PC-3 (cell line): Measurements from ENCODE around the gene NIPAL4. TPM values are rescaled to one million over a fixed set of nuclear protein-coding genes. Genes with fewer than 3 reads are reported as not detected.
A peak's percentile ranks its signal among the peaks of the same experiment; 100 is the strongest.

Experiments
- ATAC-seq: fragments of 200-7000 bp; cut with Tn5 transposase; 2 replicates; pipeline ENCODE4 v1.9.1; 2020; ENCODE audit warnings: mild to moderate bottlenecking, moderate library complexity
- BruUV-seq: library from RNA; stranded (reverse); fragments of 400-500 nt; replicated peaks from 2 replicates; lab custom pipeline; 2021; lab: Mats Ljungman, UMichigan
- CTCF ChIA-PET: fragments of 300-600 bp; sonication (Branson Sonifier 250); formaldehyde crosslinking; loops from one replicate; lab custom pipeline; 2022; ENCODE audit warnings: antibody characterized with exemption; lab: Charles Lee
- POLR2A ChIA-PET: fragments of 300-600 bp; sonication (Branson Sonifier 250); formaldehyde crosslinking; loops from one replicate; lab custom pipeline; 2022; ENCODE audit warnings: antibody characterized with exemption; ENCODE audit not compliant: unreplicated experiment; lab: Charles Lee
- DNase-seq: peaks from one replicate; pipeline ENCODE4 v3.0.0-alpha.2; 2015
- H2AFZ ChIP-seq: fragments of 300-600 bp; sonication (generic); 2 replicates; pipeline ENCODE4 v1.6.0; 2016; ENCODE audit warnings: antibody characterized with exemption, low read length
- H3F3A ChIP-seq: fragments of 300-600 bp; sonication (generic); one replicate; pipeline ENCODE4 v1.6.0; 2017; ENCODE audit warnings: antibody characterized with exemption, low read length, control low read depth, mild to moderate bottlenecking; ENCODE audit not compliant: unreplicated experiment
- H3K27ac ChIP-seq: fragments of 300-600 bp; sonication (generic); 2 replicates; pipeline ENCODE4 v1.5.1; 2016; ENCODE audit warnings: mild to moderate bottlenecking, low read length
- H3K27me3 ChIP-seq: fragments of 300-600 bp; sonication (generic); 2 replicates; pipeline ENCODE4 v1.6.1; 2016; ENCODE audit warnings: low read length, mixed read lengths
- H3K36me3 ChIP-seq: fragments of 300-600 bp; sonication (generic); 2 replicates; pipeline ENCODE4 v1.6.1; 2016; ENCODE audit warnings: low read depth, mixed run types, low read length, mixed read lengths
- H3K4me1 ChIP-seq: fragments of 300-600 bp; sonication (generic); 2 replicates; pipeline ENCODE4 v1.5.1; 2016; ENCODE audit warnings: low read length; ENCODE audit not compliant: insufficient read depth
- H3K4me2 ChIP-seq: fragments of 300-600 bp; sonication (generic); 2 replicates; pipeline ENCODE4 v1.6.0; 2016; ENCODE audit warnings: low read length
- H3K4me3 ChIP-seq: fragments of 300-600 bp; sonication (generic); 2 replicates; pipeline ENCODE4 v1.5.1; 2016; ENCODE audit warnings: mild to moderate bottlenecking, low read length, mixed read lengths
- H3K79me2 ChIP-seq: fragments of 300-600 bp; sonication (generic); 2 replicates; pipeline ENCODE4 v1.6.1; 2017; ENCODE audit warnings: low read length, mixed read lengths
- H3K9ac ChIP-seq: fragments of 300-600 bp; sonication (generic); 2 replicates; pipeline ENCODE4 v1.6.0; 2016; ENCODE audit warnings: mild to moderate bottlenecking, low read length
- H3K9me2 ChIP-seq: fragments of 300-600 bp; sonication (generic); replicated peaks from 2 replicates; pipeline ENCODE4 v1.6.1; 2016; ENCODE audit warnings: mixed run types, low read length, mixed read lengths
- H3K9me3 ChIP-seq: fragments of 300-600 bp; sonication (generic); 2 replicates; pipeline ENCODE4 v1.6.1; 2016; ENCODE audit warnings: low read length, mixed read lengths
- H4K20me1 ChIP-seq: fragments of 300-600 bp; sonication (generic); 2 replicates; pipeline ENCODE4 v1.6.1; 2016; ENCODE audit warnings: low read length, mixed read lengths
- CTCF ChIP-seq: fragments of 300-600 bp; sonication (generic); conservative IDR thresholded peaks from 2 replicates; pipeline ENCODE4 v1.5.1; 2017; ENCODE audit warnings: antibody characterized with exemption, low read depth, mild to moderate bottlenecking, low read length
- EZH2 ChIP-seq: fragments of 300-600 bp; sonication (generic); IDR thresholded peaks from one replicate; pipeline ENCODE4 v1.6.1; 2017; ENCODE audit warnings: antibody characterized with exemption, mild to moderate bottlenecking, low read length; ENCODE audit not compliant: unreplicated experiment
- EZH2phosphoT487 ChIP-seq: fragments of 300-600 bp; sonication (generic); IDR thresholded peaks from 2 replicates; pipeline ENCODE4 v1.6.1; 2018; ENCODE audit warnings: mild to moderate bottlenecking, antibody characterized with exemption, low read length, borderline replicate concordance
- intact Hi-C: fragments of 100-400 bp; cut with micrococcal nuclease; formaldehyde crosslinking; loops from 2 replicates; pipeline ENCODE4 v1.9.0; 2023
- total RNA-seq: library from RNA; depleted of rRNA; stranded (reverse); fragments of >200 nt; gene quantifications from 2 replicates; pipeline ENCODE4 v1.2.3, GENCODE V29; 2014

The NIPAL4 gene
- total RNA-seq, 1 experiment from 2014 or later = 1.8 TPM

GRCh38 chr5:157477814-157478494 is 17.9 kb downstream of the NIPAL4 start:
- H4K20me1 ChIP-seq = no peaks in the 10 kb centered on the region
- H3K27me3 ChIP-seq = no peaks in the 10 kb centered on the region
- no peaks in the 10 kb centered on the region for H3K9me2 ChIP-seq
- peak overlapping the region; percentile 95 for H3K27ac ChIP-seq
- peak overlapping the region; percentile 73; the same call in 1 of the 2 replicates for H3K4me2 ChIP-seq
- intact Hi-C loops = loop anchor here (1.0 to 5.0 kb wide), 9 partner anchors 33 to 331 kb away; partner anchors contain the start of gene LSM11
- no peak for DNase-seq
- ChIA-PET POLR2A (no interaction called here), CTCF (interaction anchor here (1.8 kb wide), 1 partner anchor 150 kb away, joined by 9 read pairs; no protein-coding TSS in a partner anchor)
- no peaks in the 10 kb centered on the region for H3K9me3 ChIP-seq
- no TSS peak for BruUV-seq
- no peak overlapping the region for H2AFZ ChIP-seq
- H3K36me3 ChIP-seq = peaks cover 30% of the 10 kb centered on the region
- no peak overlapping the region for H3K4me3 ChIP-seq
- no peak for ATAC-seq
- H3K4me1 ChIP-seq = peaks cover 36% of the 10 kb centered on the region
- TF ChIP-seq CTCF = no peak
- TF ChIP-seq EZH2 = no peak
- TF ChIP-seq EZH2phosphoT487 = no peak
- peak overlapping the region; percentile 12; the same call in 1 of the 2 replicates for H3K9ac ChIP-seq
- no peaks in the 10 kb centered on the region for H3K79me2 ChIP-seq
- H3F3A ChIP-seq = peaks cover 9% of the 10 kb centered on the region

- H4K20me1 ChIP-seq = no peaks in the 10 kb centered on the region
- no peak overlapping the region for H3K4me3 ChIP-seq
- peaks cover 9% of the 10 kb centered on the region for H3F3A ChIP-seq
- no TSS peak for BruUV-seq
- no peak; the same call in 1 of the 2 replicates for ATAC-seq
- CTCF ChIA-PET = interaction anchor here (1.0 to 1.8 kb wide), 7 partner anchors 9 to 264 kb away, joined by 3 to 9 read pairs (median 4); no protein-coding TSS in a partner anchor
- peak overlapping the region; percentile 95 for H3K27ac ChIP-seq
- H3K4me2 ChIP-seq = peak overlapping the region; percentile 73
- intact Hi-C loops = loop anchor here (2.0 to 5.0 kb wide), 3 partner anchors 32 to 331 kb away; a partner anchor contains a TSS
- H3K36me3 ChIP-seq = peaks cover 36% of the 10 kb centered on the region
- TF ChIP-seq EZH2phosphoT487 (no peak), EZH2 (no peak), CTCF (no peak)
- H3K9ac ChIP-seq = peak overlapping the region; percentile 12; the same call in 1 of the 2 replicates
- POLR2A ChIA-PET = no interaction called here
- no peaks in the 10 kb centered on the region for H3K27me3 ChIP-seq
- H3K4me1 ChIP-seq = peaks cover 36% of the 10 kb centered on the region
- peak; percentile 51 for DNase-seq
- H3K9me2 ChIP-seq = no peaks in the 10 kb centered on the region
- no peaks in the 10 kb centered on the region for H3K9me3 ChIP-seq
- H2AFZ ChIP-seq = no peak overlapping the region
- H3K79me2 ChIP-seq = no peaks in the 10 kb centered on the region
Measured at GRCh38 chr5:157478726-157479125, 18.7 kb downstream of the NIPAL4 start.

GRCh38 chr5:157479166-157479565 is 19.2 kb downstream of the NIPAL4 start:
- peaks cover 40% of the 10 kb centered on the region for H3K36me3 ChIP-seq
- peak overlapping the region; percentile 68 for H3K9ac ChIP-seq
- intact Hi-C loops = loop anchor here (2.0 to 5.0 kb wide), 3 partner anchors 32 to 332 kb away; a partner anchor contains a TSS
- H3K4me1 ChIP-seq = peaks cover 36% of the 10 kb centered on the region
- peak; percentile 96 for DNase-seq
- no peaks in the 10 kb centered on the region for H4K20me1 ChIP-seq
- peak overlapping the region; percentile 95 for H3K27ac ChIP-seq
- H3K9me3 ChIP-seq = no peaks in the 10 kb centered on the region
- TF ChIP-seq EZH2 (no peak), EZH2phosphoT487 (no peak), CTCF (no peak)
- H3K4me3 ChIP-seq = no peak overlapping the region
- H3K4me2 ChIP-seq = peak overlapping the region; percentile 73
- peak overlapping the region; percentile 46; the same call in 1 of the 2 replicates for H2AFZ ChIP-seq
- ChIA-PET POLR2A (no interaction called here), CTCF (interaction anchor here (0.5 to 1.8 kb wide), 10 partner anchors 7 to 264 kb away, joined by 3 to 9 read pairs (median 4); no protein-coding TSS in a partner anchor)
- H3F3A ChIP-seq = peaks cover 9% of the 10 kb centered on the region
- no peaks in the 10 kb centered on the region for H3K79me2 ChIP-seq
- H3K27me3 ChIP-seq = no peaks in the 10 kb centered on the region
- BruUV-seq = no TSS peak
- no peaks in the 10 kb centered on the region for H3K9me2 ChIP-seq
- ATAC-seq = peak; percentile 96
